ENCODE results near the gene SYT1. TPM values are rescaled to one million over a fixed set of nuclear protein-coding genes. Genes with fewer than 3 reads are reported as not detected.

Gene SYT1
- total RNA-seq, 3 donors from 2014 or later (not counting 1 experiment from before 2014, with no cell fraction given): not detected

- no peaks in the 10 kb centered on the region for H3K9me3 ChIP-seq (ENCODE audit: control insufficient read depth, insufficient read depth, low read length)
- ATAC-seq (no peak), DNase-seq (no peak)
- WGBS (ENCODE audit: insufficient coverage): 88% methylated on average over 2 of the region's 2 CpGs
- no peaks in the 10 kb centered on the region for H3K27me3 ChIP-seq (ENCODE audit: control insufficient read depth, insufficient read depth, low read length)
- TF ChIP-seq CTCF (IDR thresholded peaks at IDR 0.05): no peak
- no peak overlapping the region for H3K4me3 ChIP-seq (ENCODE audit: low read length)
- no peaks in the 10 kb centered on the region for H3K36me3 ChIP-seq (ENCODE audit: control insufficient read depth, insufficient read depth, low read length)
- H3K9me3 Mint-ChIP-seq: peaks cover 4 to 6% of the 10 kb centered on the region in 2 donors
- no peaks in the 10 kb centered on the region for H3K36me3 Mint-ChIP-seq
- no peak overlapping the region for H3K27ac ChIP-seq (ENCODE audit: low read length)
- no peak overlapping the region for H3K4me3 Mint-ChIP-seq
- H3K27me3 Mint-ChIP-seq (ENCODE audit: low read depth in 2 of 2): no peaks in the 10 kb centered on the region
- no peaks in the 10 kb centered on the region for H3K4me1 Mint-ChIP-seq
- H3K4me1 ChIP-seq (ENCODE audit: control insufficient read depth, insufficient read depth, low read length): no peaks in the 10 kb centered on the region
- H3K27ac Mint-ChIP-seq: no peak overlapping the region
- intact Hi-C loops (cut with micrococcal nuclease): no loop called here
Measured at GRCh38 chr12:79168687-79169086, 304.1 kb downstream of the SYT1 start.

- H3K36me3 Mint-ChIP-seq: no peaks in the 10 kb centered on the region
- WGBS (ENCODE audit: insufficient coverage): 13% methylated on average over 1 of the region's 1 CpG
- TF ChIP-seq CTCF (IDR thresholded peaks at IDR 0.05): no peak
- Histone ChIP-seq H3K36me3 (ENCODE audit: control insufficient read depth, insufficient read depth, low read length) (no peaks in the 10 kb centered on the region), H3K27me3 (ENCODE audit: control insufficient read depth, insufficient read depth, low read length) (no peaks in the 10 kb centered on the region), H3K4me3 (ENCODE audit: low read length) (no peak overlapping the region), H3K4me1 (ENCODE audit: control insufficient read depth, insufficient read depth, low read length) (no peaks in the 10 kb centered on the region), H3K9me3 (ENCODE audit: control insufficient read depth, insufficient read depth, low read length) (no peaks in the 10 kb centered on the region), H3K27ac (ENCODE audit: low read length) (no peak overlapping the region)
- H3K9me3 Mint-ChIP-seq: peaks cover 4 to 6% of the 10 kb centered on the region in 2 donors
- H3K4me3 Mint-ChIP-seq: no peak overlapping the region
- no peak overlapping the region for H3K27ac Mint-ChIP-seq
- intact Hi-C loops (cut with micrococcal nuclease): no loop called here
- no peaks in the 10 kb centered on the region for H3K27me3 Mint-ChIP-seq (ENCODE audit: low read depth in 2 of 2)
- ATAC-seq (no peak), DNase-seq (no peak)
- no peaks in the 10 kb centered on the region for H3K4me1 Mint-ChIP-seq
Measured at GRCh38 chr12:79174626-79175025, 310.1 kb downstream of the SYT1 start.

GRCh38 chr12:79183003-79183402, 318.4 kb downstream of the SYT1 start:
- H3K27me3 ChIP-seq (ENCODE audit: control insufficient read depth, insufficient read depth, low read length): no peaks in the 10 kb centered on the region
- DNase-seq (no peak), ATAC-seq (no peak)
- no peak overlapping the region for H3K27ac ChIP-seq (ENCODE audit: low read length)
- Mint-ChIP-seq H3K9me3 (peaks cover 0 to 5% of the 10 kb centered on the region in 2 donors), H3K27ac (no peak overlapping the region), H3K4me3 (no peak overlapping the region), H3K27me3 (ENCODE audit: low read depth in 2 of 2) (no peaks in the 10 kb centered on the region), H3K4me1 (no peaks in the 10 kb centered on the region), H3K36me3 (no peaks in the 10 kb centered on the region)
- no peak for TF ChIP-seq CTCF (IDR thresholded peaks at IDR 0.05)
- 89% methylated on average over 2 of the region's 2 CpGs for WGBS (ENCODE audit: insufficient coverage)
- H3K4me3 ChIP-seq (ENCODE audit: low read length): no peak overlapping the region
- intact Hi-C loops (cut with micrococcal nuclease): no loop called here
- H3K4me1 ChIP-seq (ENCODE audit: control insufficient read depth, insufficient read depth, low read length): no peaks in the 10 kb centered on the region
- no peaks in the 10 kb centered on the region for H3K36me3 ChIP-seq (ENCODE audit: control insufficient read depth, insufficient read depth, low read length)
- no peaks in the 10 kb centered on the region for H3K9me3 ChIP-seq (ENCODE audit: control insufficient read depth, insufficient read depth, low read length)

- WGBS (ENCODE audit: insufficient coverage): 89% methylated on average over 2 of the region's 3 CpGs
- intact Hi-C loops (cut with micrococcal nuclease): no loop called here
Measured at GRCh38 chr12:79183926-79184325, 319.4 kb downstream of the SYT1 start.

More at GRCh38 chr12:79183926-79184325, 319.4 kb downstream of the SYT1 start:
- Histone ChIP-seq H3K36me3 (ENCODE audit: control insufficient read depth, insufficient read depth, low read length) (no peaks in the 10 kb centered on the region), H3K27me3 (ENCODE audit: control insufficient read depth, insufficient read depth, low read length) (no peaks in the 10 kb centered on the region), H3K4me1 (ENCODE audit: control insufficient read depth, insufficient read depth, low read length) (no peaks in the 10 kb centered on the region), H3K27ac (ENCODE audit: low read length) (no peak overlapping the region), H3K9me3 (ENCODE audit: control insufficient read depth, insufficient read depth, low read length) (no peaks in the 10 kb centered on the region), H3K4me3 (ENCODE audit: low read length) (no peak overlapping the region)
- Mint-ChIP-seq H3K27ac (no peak overlapping the region), H3K27me3 (ENCODE audit: low read depth in 2 of 2) (no peaks in the 10 kb centered on the region), H3K4me3 (no peak overlapping the region), H3K9me3 (peaks cover 0 to 5% of the 10 kb centered on the region in 2 donors), H3K36me3 (no peaks in the 10 kb centered on the region), H3K4me1 (no peaks in the 10 kb centered on the region)
- DNase-seq: no peak
- ATAC-seq: no peak
- TF ChIP-seq CTCF (IDR thresholded peaks at IDR 0.05): no peak

All from natural killer cell (primary cell).